ENCODE data around the gene PPP2R5C. TPM values are rescaled to one million over a fixed set of nuclear protein-coding genes. Genes with fewer than 3 reads are reported as not detected.

PPP2R5C gene
- total and polyA plus RNA-seq, 4 experiments from 2014 or later, result 273 to 620 (median 431) TPM

- Mint-ChIP-seq H3K27ac (no peak overlapping the region), H3K4me1 (peaks cover 0 to 7% (median 1%) of the 10 kb centered on the region in 4 donors), H3K27me3 (no peaks in the 10 kb centered on the region), H3K36me3 (peaks cover 30 to 61% of the 10 kb centered on the region in 2 donors), H3K9me3 (peaks cover 0 to 6% (median 0%) of the 10 kb centered on the region in 8 donors), H3K4me3 (peak overlapping the region in 1 of 8 donors; percentile 42)
- H3K4me3 ChIP-seq (ENCODE audit: low read length in 2 of 2), result no peak overlapping the region
- intact Hi-C loops (cut with micrococcal nuclease), result no loop called here
- POLR2A ChIA-PET (ENCODE audit: partially characterized antibody), result interaction anchor here (0.6 kb wide), 1 partner anchor 60 kb away, joined by 3 read pairs; no protein-coding TSS in a partner anchor
- peaks cover 39% of the 10 kb centered on the region for H3K36me3 ChIP-seq (ENCODE audit: insufficient read depth, low read length)
- no peak for DNase-seq
- no peaks in the 10 kb centered on the region for H3K27me3 ChIP-seq (ENCODE audit: insufficient read depth, low read length)
- no peak overlapping the region for H3K27ac ChIP-seq (ENCODE audit: low read depth, low read length)
- H3K9me3 ChIP-seq (ENCODE audit: control insufficient read depth in 1 of 2, low read length in 2 of 2), result no peaks in the 10 kb centered on the region
- CTCF ChIA-PET (ENCODE audit: partially characterized antibody), result no interaction called here
- H3K4me1 ChIP-seq (ENCODE audit: insufficient read depth, low read length), result no peaks in the 10 kb centered on the region
These were observed 161.4 kb downstream of the PPP2R5C start for GRCh38 chr14:101922866-101923265.

DNA sequence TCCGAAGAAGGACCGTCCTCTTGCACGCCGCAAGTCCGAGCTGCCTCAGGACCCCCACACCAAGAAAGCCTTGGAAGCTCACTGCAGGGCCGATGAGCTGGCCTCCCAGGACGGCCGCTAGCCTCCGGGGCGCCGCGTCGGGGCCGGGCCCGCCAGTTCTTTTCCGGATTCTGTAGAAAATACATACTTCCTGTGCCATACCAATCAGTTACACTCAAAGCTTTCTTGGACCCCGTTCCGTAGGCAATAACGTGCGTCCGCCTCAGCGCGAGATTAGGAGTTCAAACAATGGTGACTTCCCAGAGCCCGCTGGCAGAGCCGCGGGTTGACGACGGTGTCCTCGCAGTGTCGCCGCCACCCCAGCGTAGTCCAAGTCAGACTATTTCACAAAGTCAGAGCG, 163.6 kb downstream of the PPP2R5C start:
- Mint-ChIP-seq H3K4me3 (no peak overlapping the region), H3K36me3 (peaks cover 28 to 61% of the 10 kb centered on the region in 2 donors), H3K4me1 (peaks cover 0 to 2% (median 0%) of the 10 kb centered on the region in 4 donors), H3K27me3 (no peaks in the 10 kb centered on the region), H3K9me3 (peaks cover 0 to 6% (median 0%) of the 10 kb centered on the region in 8 donors), H3K27ac (no peak overlapping the region)
- H3K9me3 ChIP-seq (ENCODE audit: control insufficient read depth in 1 of 2, low read length in 2 of 2), result no peaks in the 10 kb centered on the region
- CTCF ChIA-PET (ENCODE audit: partially characterized antibody), result interaction anchor here (1.5 kb wide), 1 partner anchor 154 kb away, joined by 3 read pairs; no protein-coding TSS in a partner anchor
- no peak overlapping the region for H3K4me3 ChIP-seq (ENCODE audit: low read length in 2 of 2)
- H3K4me1 ChIP-seq (ENCODE audit: insufficient read depth, low read length), result no peaks in the 10 kb centered on the region
- POLR2A ChIA-PET (ENCODE audit: partially characterized antibody), result interaction anchor here (0.9 kb wide), 1 partner anchor 20 kb away, joined by 3 read pairs; no protein-coding TSS in a partner anchor
- intact Hi-C loops (cut with micrococcal nuclease), result no loop called here
- H3K36me3 ChIP-seq (ENCODE audit: insufficient read depth, low read length), result peaks cover 35% of the 10 kb centered on the region
- no peak for DNase-seq
- H3K27ac ChIP-seq (ENCODE audit: low read depth, low read length), result no peak overlapping the region
- H3K27me3 ChIP-seq (ENCODE audit: insufficient read depth, low read length), result no peaks in the 10 kb centered on the region

GRCh38 chr14:101926085-101926484, 164.6 kb downstream of the PPP2R5C start:
- Mint-ChIP-seq H3K4me1 (peaks cover 0 to 2% (median 0%) of the 10 kb centered on the region in 4 donors), H3K9me3 (peaks cover 0 to 6% (median 0%) of the 10 kb centered on the region in 8 donors), H3K36me3 (peaks cover 22 to 54% of the 10 kb centered on the region in 2 donors), H3K27me3 (no peaks in the 10 kb centered on the region), H3K27ac (peak overlapping the region in 1 of 7 donors; percentile 50), H3K4me3 (no peak overlapping the region)
- intact Hi-C loops (cut with micrococcal nuclease), result no loop called here
- no peak for DNase-seq
- H3K4me3 ChIP-seq (ENCODE audit: low read length in 2 of 2), result no peak overlapping the region
- no peak overlapping the region for H3K27ac ChIP-seq (ENCODE audit: low read depth, low read length)
- H3K27me3 ChIP-seq (ENCODE audit: insufficient read depth, low read length), result no peaks in the 10 kb centered on the region
- H3K9me3 ChIP-seq (ENCODE audit: control insufficient read depth in 1 of 2, low read length in 2 of 2), result no peaks in the 10 kb centered on the region
- ChIA-PET POLR2A (ENCODE audit: partially characterized antibody) (no interaction called here), CTCF (ENCODE audit: partially characterized antibody) (interaction anchor here (1.5 kb wide), 1 partner anchor 155 kb away, joined by 3 read pairs; no protein-coding TSS in a partner anchor)
- peaks cover 29% of the 10 kb centered on the region for H3K36me3 ChIP-seq (ENCODE audit: insufficient read depth, low read length)
- no peaks in the 10 kb centered on the region for H3K4me1 ChIP-seq (ENCODE audit: insufficient read depth, low read length)

GRCh38 chr14:101926620-101927019, 165.1 kb downstream of the PPP2R5C start:
- no peak for DNase-seq
- peaks cover 19 to 49% of the 10 kb centered on the region in 2 donors for H3K36me3 Mint-ChIP-seq
- H3K27me3 Mint-ChIP-seq, result no peaks in the 10 kb centered on the region
- ChIA-PET CTCF (ENCODE audit: partially characterized antibody) (interaction anchor here (1.5 kb wide), 1 partner anchor 155 kb away, joined by 3 read pairs; no protein-coding TSS in a partner anchor), POLR2A (ENCODE audit: partially characterized antibody) (no interaction called here)
- H3K27ac Mint-ChIP-seq, result peak overlapping the region in 2 of 7 donors; percentile 41 to 50
- Histone ChIP-seq H3K9me3 (ENCODE audit: control insufficient read depth in 1 of 2, low read length in 2 of 2) (no peaks in the 10 kb centered on the region), H3K27ac (ENCODE audit: low read depth, low read length) (no peak overlapping the region), H3K4me1 (ENCODE audit: insufficient read depth, low read length) (no peaks in the 10 kb centered on the region), H3K27me3 (ENCODE audit: insufficient read depth, low read length) (no peaks in the 10 kb centered on the region), H3K36me3 (ENCODE audit: insufficient read depth, low read length) (peaks cover 26% of the 10 kb centered on the region), H3K4me3 (ENCODE audit: low read length in 2 of 2) (no peak overlapping the region)
- H3K4me3 Mint-ChIP-seq, result no peak overlapping the region
- intact Hi-C loops (cut with micrococcal nuclease), result no loop called here
- peaks cover 0 to 2% (median 0%) of the 10 kb centered on the region in 4 donors for H3K4me1 Mint-ChIP-seq
- H3K9me3 Mint-ChIP-seq, result peaks cover 0 to 6% (median 0%) of the 10 kb centered on the region in 8 donors

DNA sequence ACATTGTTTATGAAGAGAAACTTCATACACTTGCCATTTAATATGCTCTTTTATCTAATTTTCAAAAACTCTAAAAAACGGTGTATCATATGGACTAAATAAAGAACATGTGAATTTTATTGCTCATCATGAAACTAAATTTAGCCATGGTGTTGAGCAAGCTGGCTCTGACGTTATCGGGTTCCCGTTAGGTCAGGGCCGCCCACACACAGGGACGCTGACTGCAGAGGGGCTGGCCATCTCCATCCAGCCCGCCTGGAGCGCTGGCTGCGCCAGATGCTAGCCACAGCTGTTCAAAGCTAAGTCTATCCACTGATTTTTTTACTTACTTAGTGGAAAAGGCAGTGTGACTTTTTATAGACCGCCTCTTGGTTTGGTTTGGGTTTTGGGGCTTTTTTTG, 166.3 kb downstream of the PPP2R5C start:
- Mint-ChIP-seq H3K27ac (peak overlapping the region in 1 of 7 donors; percentile 76), H3K36me3 (peaks cover 15 to 43% of the 10 kb centered on the region in 2 donors)
- CTCF ChIA-PET (ENCODE audit: partially characterized antibody), result interaction anchor here (1.4 kb wide), 1 partner anchor 158 kb away, joined by 3 read pairs; no protein-coding TSS in a partner anchor

DNA sequence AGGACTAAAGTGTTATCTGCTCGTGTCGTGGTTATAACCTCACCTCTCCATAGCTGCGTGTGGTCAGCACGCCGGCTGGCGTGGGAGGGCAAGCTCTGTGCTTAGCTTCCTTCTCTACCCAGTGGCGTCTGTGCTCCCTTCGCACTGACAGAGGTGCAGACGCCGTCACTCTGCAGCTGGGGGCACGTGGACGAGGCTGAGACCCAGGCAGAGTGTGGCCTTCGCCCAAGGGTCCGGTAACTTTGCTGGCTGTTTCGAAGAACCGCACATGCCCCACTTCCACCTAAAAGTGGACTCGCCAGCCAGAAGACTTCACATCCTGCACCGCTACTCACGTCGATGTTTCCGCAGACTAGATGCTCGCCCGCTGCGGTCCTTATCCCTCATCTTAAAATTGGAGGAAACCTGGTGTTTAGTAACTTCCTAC, 166.9 kb downstream of the PPP2R5C start:
- intact Hi-C loops (cut with micrococcal nuclease), result no loop called here
- Histone ChIP-seq H3K4me3 (ENCODE audit: low read length in 2 of 2) (no peak overlapping the region), H3K27ac (ENCODE audit: low read depth, low read length) (no peak overlapping the region), H3K27me3 (ENCODE audit: insufficient read depth, low read length) (no peaks in the 10 kb centered on the region), H3K36me3 (ENCODE audit: insufficient read depth, low read length) (peaks cover 20% of the 10 kb centered on the region), H3K4me1 (ENCODE audit: insufficient read depth, low read length) (no peaks in the 10 kb centered on the region), H3K9me3 (ENCODE audit: control insufficient read depth in 1 of 2, low read length in 2 of 2) (no peaks in the 10 kb centered on the region)
- Mint-ChIP-seq H3K4me1 (no peaks in the 10 kb centered on the region), H3K36me3 (peaks cover 12 to 37% of the 10 kb centered on the region in 2 donors), H3K27ac (peak overlapping the region in 3 of 7 donors; percentile 46 to 72 (median 60)), H3K27me3 (no peaks in the 10 kb centered on the region), H3K9me3 (peaks cover 0 to 6% (median 0%) of the 10 kb centered on the region in 8 donors), H3K4me3 (peak overlapping the region in 1 of 8 donors; percentile 58)
- CTCF ChIA-PET (ENCODE audit: partially characterized antibody), result interaction anchor here (1.4 kb wide), 1 partner anchor 158 kb away, joined by 3 read pairs; no protein-coding TSS in a partner anchor
- POLR2A ChIA-PET (ENCODE audit: partially characterized antibody), result interaction anchor here (0.7 kb wide), 1 partner anchor 20 kb away, joined by 3 read pairs; no protein-coding TSS in a partner anchor
- DNase-seq, result no peak

More for the DNA sequence above, 166.3 kb downstream of the PPP2R5C start:
- no peak overlapping the region for H3K4me3 ChIP-seq (ENCODE audit: low read length in 2 of 2)
- H3K9me3 ChIP-seq (ENCODE audit: control insufficient read depth in 1 of 2, low read length in 2 of 2), result no peaks in the 10 kb centered on the region
- peaks cover 20% of the 10 kb centered on the region for H3K36me3 ChIP-seq (ENCODE audit: insufficient read depth, low read length)
- intact Hi-C loops (cut with micrococcal nuclease), result no loop called here
- POLR2A ChIA-PET (ENCODE audit: partially characterized antibody), result no interaction called here
- Mint-ChIP-seq H3K9me3 (peaks cover 0 to 6% (median 0%) of the 10 kb centered on the region in 8 donors), H3K27me3 (no peaks in the 10 kb centered on the region), H3K4me3 (no peak overlapping the region), H3K4me1 (no peaks in the 10 kb centered on the region)
- DNase-seq, result no peak
- no peaks in the 10 kb centered on the region for H3K4me1 ChIP-seq (ENCODE audit: insufficient read depth, low read length)
- H3K27me3 ChIP-seq (ENCODE audit: insufficient read depth, low read length), result no peaks in the 10 kb centered on the region
- no peak overlapping the region for H3K27ac ChIP-seq (ENCODE audit: low read depth, low read length)

GRCh38 chr14:101929096-101929495, 167.6 kb downstream of the PPP2R5C start:
- H3K27me3 Mint-ChIP-seq, result no peaks in the 10 kb centered on the region
- peak overlapping the region in 4 of 7 donors; percentile 42 to 85 (median 61) for H3K27ac Mint-ChIP-seq
- no peaks in the 10 kb centered on the region for H3K4me1 Mint-ChIP-seq
- Histone ChIP-seq H3K27ac (ENCODE audit: low read depth, low read length) (no peak overlapping the region), H3K27me3 (ENCODE audit: insufficient read depth, low read length) (no peaks in the 10 kb centered on the region), H3K36me3 (ENCODE audit: insufficient read depth, low read length) (peaks cover 20% of the 10 kb centered on the region), H3K4me3 (ENCODE audit: low read length in 2 of 2) (no peak overlapping the region), H3K9me3 (ENCODE audit: control insufficient read depth in 1 of 2, low read length in 2 of 2) (no peaks in the 10 kb centered on the region), H3K4me1 (ENCODE audit: insufficient read depth, low read length) (no peaks in the 10 kb centered on the region)
- peak overlapping the region in 1 of 8 donors; percentile 32 for H3K4me3 Mint-ChIP-seq
- peaks cover 0 to 6% (median 0%) of the 10 kb centered on the region in 8 donors for H3K9me3 Mint-ChIP-seq
- intact Hi-C loops (cut with micrococcal nuclease), result no loop called here
- DNase-seq, result no peak
- ChIA-PET CTCF (ENCODE audit: partially characterized antibody) (no interaction called here), POLR2A (ENCODE audit: partially characterized antibody) (interaction anchor here (0.7 to 1.6 kb wide), 3 partner anchors 11 to 19 kb away, joined by 3 to 5 read pairs (median 3); no protein-coding TSS in a partner anchor)
- peaks cover 12 to 37% of the 10 kb centered on the region in 2 donors for H3K36me3 Mint-ChIP-seq
